ENCODE data around the gene ELK3. TPM values are rescaled to one million over a fixed set of nuclear protein-coding genes. Genes with fewer than 3 reads are reported as not detected.

ELK3 gene
- polyA plus RNA-seq, 2 of the 4 experiments (the other 2 are of a cell fraction) = 33.1 to 38.6 TPM

DNA sequence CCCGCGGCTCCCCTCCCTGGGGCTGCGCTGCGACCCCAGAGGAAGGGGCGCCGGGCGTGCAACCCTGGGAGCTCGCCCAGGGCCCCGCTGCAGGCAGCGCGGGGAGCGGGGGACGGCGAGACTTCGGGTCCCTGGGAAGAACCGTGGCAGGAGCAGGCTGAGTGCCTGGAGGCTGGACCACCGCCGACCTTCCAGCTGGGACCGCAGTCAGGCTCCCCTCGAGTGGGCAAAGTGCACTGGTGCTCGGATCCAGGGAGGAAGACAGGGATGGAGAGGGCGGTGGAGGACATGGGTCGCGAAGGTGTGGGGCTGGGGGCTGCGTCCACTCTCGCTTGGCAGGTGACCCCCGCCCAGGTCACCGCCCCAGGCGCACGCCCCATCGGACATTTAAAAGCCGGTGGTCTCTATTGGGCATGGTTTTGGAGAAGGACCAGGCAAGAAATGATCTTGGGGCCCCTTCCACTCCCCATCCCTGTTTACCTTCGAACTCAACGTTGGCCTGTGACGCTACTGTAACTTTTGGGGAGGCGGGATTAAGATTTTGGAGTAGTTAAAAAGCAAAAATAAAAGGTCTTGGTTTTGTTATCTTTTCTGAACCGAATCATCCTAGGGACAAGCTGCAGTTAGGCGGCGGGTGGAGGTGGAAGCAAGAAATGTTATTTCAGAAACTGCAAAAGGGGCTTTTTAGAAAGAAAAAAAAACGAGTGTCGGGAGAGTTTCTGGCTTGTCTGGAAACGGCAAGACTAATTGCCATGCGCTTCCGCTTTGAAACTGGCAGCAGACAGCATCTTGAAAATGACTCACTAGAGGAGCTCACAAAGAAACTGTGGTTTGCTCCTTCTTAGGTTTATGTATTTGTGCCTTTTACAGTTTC is 1.0 kb downstream of the ELK3 start:
- CTCF ChIA-PET = interaction anchor here (1.3 to 1.8 kb wide), 2 partner anchors 17 to 20 kb away, joined by 3 to 12 read pairs; no protein-coding TSS in a partner anchor
- FAIRE-seq = peak; percentile 7
- POLR2A ChIA-PET = interaction anchor here (0.5 to 1.0 kb wide), 3 partner anchors 14 to 205 kb away, joined by 3 to 7 read pairs (median 3); no protein-coding TSS in a partner anchor

GRCh38 chr12:96195845-96196451 is 1.8 kb downstream of the ELK3 start:
- Histone ChIP-seq H3K27ac (peak overlapping the region; percentile 90 to 94), H3K4me2 (peak overlapping the region; percentile 91), H3K4me1 (peaks cover 38% of the 10 kb centered on the region), H3K4me3 (peak overlapping the region; percentile 93), H3K9me3 (no peaks in the 10 kb centered on the region)
- POLR2A ChIA-PET = interaction anchor here (0.5 to 1.0 kb wide), 3 partner anchors 13 to 205 kb away, joined by 3 to 7 read pairs (median 3); no protein-coding TSS in a partner anchor
- CTCF ChIA-PET = interaction anchor here (1.8 kb wide), 1 partner anchor 20 kb away, joined by 12 read pairs; no protein-coding TSS in a partner anchor
- WGBS (ENCODE audit: missing lambda C conversion rate) = 3% methylated on average over 14 of the region's 14 CpGs
- TF ChIP-seq FOSL2 (IDR thresholded peaks at IDR 0.05) (no peak), FOSL2 (CRISPR knock-in tag; IDR thresholded peaks at IDR 0.05) (peak; percentile 2), RFX5 (IDR thresholded peaks at IDR 0.05) (no peak), POLR2AphosphoS2 (conservative IDR thresholded peaks at IDR 0.05; ENCODE audit: low read length) (0 out of 2 replicates have a peak, but pooled peaks have one; percentile 43)
- FAIRE-seq = no peak
- DNase-seq (ENCODE audit: low read depth in 1 of 2, low spot score in 1 of 2) = peak; percentile 35 to 45
- ATAC-seq = peak in 1 of 2 experiments; percentile 45; a peak in 3 of 6 replicates

More for the DNA sequence above, 1.0 kb downstream of the ELK3 start:
- Histone ChIP-seq H3K27ac (peak overlapping the region; percentile 90 to 94), H3K4me1 (peaks cover 38% of the 10 kb centered on the region), H3K4me3 (peak overlapping the region; percentile 93), H3K9me3 (no peaks in the 10 kb centered on the region), H3K4me2 (peak overlapping the region; percentile 91)
- ATAC-seq (peak; percentile 52 to 70), DNase-seq (ENCODE audit: low read depth in 1 of 2, low spot score in 1 of 2) (peak; percentile 71 to 82)
- WGBS (ENCODE audit: missing lambda C conversion rate) = 2% methylated on average over 28 of the region's 44 CpGs
- TF ChIP-seq PHF8 (IDR thresholded peaks at IDR 0.05; ENCODE audit: borderline replicate concordance, low read depth) (peak; percentile 20; the same call in 1 of the 2 replicates), FOSB (CRISPR knock-in tag; IDR thresholded peaks at IDR 0.05) (no peak), JUNB (IDR thresholded peaks at IDR 0.05) (peak; percentile 63; the same call in 1 of the 2 replicates), FOSL2 (IDR thresholded peaks at IDR 0.05) (peak; percentile 35; the same call in 1 of the 2 replicates), FOSL2 (CRISPR knock-in tag; IDR thresholded peaks at IDR 0.05) (no peak; the same call in 1 of the 2 replicates), EP300 (IDR thresholded peaks at IDR 0.05) (no peak), JUN (IDR thresholded peaks at IDR 0.05) (peak in 1 of 2 experiments; percentile 20; a peak in 2 of 5 replicates), TFCP2L1 (CRISPR knock-in tag; IDR thresholded peaks at IDR 0.05) (no peak)
- TF ChIP-seq, protein P1, sequence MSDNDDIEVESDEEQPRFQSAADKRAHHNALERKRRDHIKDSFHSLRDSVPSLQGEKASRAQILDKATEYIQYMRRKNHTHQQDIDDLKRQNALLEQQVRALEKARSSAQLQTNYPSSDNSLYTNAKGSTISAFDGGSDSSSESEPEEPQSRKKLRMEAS (IDR thresholded peaks at IDR 0.05) = peak; percentile 65; the same call in 1 of the 2 replicates

- no peak for TF ChIP-seq SMC3 (IDR thresholded peaks at IDR 0.05)
- no peak for TF ChIP-seq FOSL2 (IDR thresholded peaks at IDR 0.05)
- TF ChIP-seq FOSL2 (CRISPR knock-in tag; IDR thresholded peaks at IDR 0.05) = no peak
- TF ChIP-seq, protein P2, sequence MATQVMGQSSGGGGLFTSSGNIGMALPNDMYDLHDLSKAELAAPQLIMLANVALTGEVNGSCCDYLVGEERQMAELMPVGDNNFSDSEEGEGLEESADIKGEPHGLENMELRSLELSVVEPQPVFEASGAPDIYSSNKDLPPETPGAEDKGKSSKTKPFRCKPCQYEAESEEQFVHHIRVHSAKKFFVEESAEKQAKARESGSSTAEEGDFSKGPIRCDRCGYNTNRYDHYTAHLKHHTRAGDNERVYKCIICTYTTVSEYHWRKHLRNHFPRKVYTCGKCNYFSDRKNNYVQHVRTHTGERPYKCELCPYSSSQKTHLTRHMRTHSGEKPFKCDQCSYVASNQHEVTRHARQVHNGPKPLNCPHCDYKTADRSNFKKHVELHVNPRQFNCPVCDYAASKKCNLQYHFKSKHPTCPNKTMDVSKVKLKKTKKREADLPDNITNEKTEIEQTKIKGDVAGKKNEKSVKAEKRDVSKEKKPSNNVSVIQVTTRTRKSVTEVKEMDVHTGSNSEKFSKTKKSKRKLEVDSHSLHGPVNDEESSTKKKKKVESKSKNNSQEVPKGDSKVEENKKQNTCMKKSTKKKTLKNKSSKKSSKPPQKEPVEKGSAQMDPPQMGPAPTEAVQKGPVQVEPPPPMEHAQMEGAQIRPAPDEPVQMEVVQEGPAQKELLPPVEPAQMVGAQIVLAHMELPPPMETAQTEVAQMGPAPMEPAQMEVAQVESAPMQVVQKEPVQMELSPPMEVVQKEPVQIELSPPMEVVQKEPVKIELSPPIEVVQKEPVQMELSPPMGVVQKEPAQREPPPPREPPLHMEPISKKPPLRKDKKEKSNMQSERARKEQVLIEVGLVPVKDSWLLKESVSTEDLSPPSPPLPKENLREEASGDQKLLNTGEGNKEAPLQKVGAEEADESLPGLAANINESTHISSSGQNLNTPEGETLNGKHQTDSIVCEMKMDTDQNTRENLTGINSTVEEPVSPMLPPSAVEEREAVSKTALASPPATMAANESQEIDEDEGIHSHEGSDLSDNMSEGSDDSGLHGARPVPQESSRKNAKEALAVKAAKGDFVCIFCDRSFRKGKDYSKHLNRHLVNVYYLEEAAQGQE (IDR thresholded peaks at IDR 0.05) = no peak
- no peak for TF ChIP-seq TP53 (CRISPR knock-in tag; IDR thresholded peaks at IDR 0.05)
- no peak for TF ChIP-seq NR3C1 (IDR thresholded peaks at IDR 0.05)
- TF ChIP-seq RCOR1 (IDR thresholded peaks at IDR 0.05; ENCODE audit: low read depth, low read length) = no peak
- no peak for TF ChIP-seq RNF2 (IDR thresholded peaks at IDR 0.05; ENCODE audit: borderline replicate concordance, low read depth)
- TF ChIP-seq, protein P3, sequence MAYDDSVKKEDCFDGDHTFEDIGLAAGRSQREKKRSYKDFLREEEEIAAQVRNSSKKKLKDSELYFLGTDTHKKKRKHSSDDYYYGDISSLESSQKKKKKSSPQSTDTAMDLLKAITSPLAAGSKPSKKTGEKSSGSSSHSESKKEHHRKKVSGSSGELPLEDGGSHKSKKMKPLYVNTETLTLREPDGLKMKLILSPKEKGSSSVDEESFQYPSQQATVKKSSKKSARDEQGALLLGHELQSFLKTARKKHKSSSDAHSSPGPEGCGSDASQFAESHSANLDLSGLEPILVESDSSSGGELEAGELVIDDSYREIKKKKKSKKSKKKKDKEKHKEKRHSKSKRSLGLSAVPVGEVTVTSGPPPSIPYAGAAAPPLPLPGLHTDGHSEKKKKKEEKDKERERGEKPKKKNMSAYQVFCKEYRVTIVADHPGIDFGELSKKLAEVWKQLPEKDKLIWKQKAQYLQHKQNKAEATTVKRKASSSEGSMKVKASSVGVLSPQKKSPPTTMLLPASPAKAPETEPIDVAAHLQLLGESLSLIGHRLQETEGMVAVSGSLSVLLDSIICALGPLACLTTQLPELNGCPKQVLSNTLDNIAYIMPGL (CRISPR knock-in tag; IDR thresholded peaks at IDR 0.05; ENCODE audit: borderline replicate concordance) = no peak
- no peak for TF ChIP-seq NFE2L2 (conservative IDR thresholded peaks at IDR 0.05; ENCODE audit: low read length)
- no peak for TF ChIP-seq SREBF2 (IDR thresholded peaks at IDR 0.05)
- TF ChIP-seq ZFP36 (IDR thresholded peaks at IDR 0.05; ENCODE audit: borderline replicate concordance, partially characterized antibody) = no peak
- no peak for TF ChIP-seq HEYL (CRISPR knock-in tag; IDR thresholded peaks at IDR 0.05)
- no peak for TF ChIP-seq KDM1A (IDR thresholded peaks at IDR 0.05; ENCODE audit: low read depth)
- no peak for TF ChIP-seq MAZ (IDR thresholded peaks at IDR 0.05; ENCODE audit: borderline replicate concordance, low read depth, low read length)
- no peak for TF ChIP-seq CHD2 (IDR thresholded peaks at IDR 0.05; ENCODE audit: low read length, partially characterized antibody)
- TF ChIP-seq JUN (IDR thresholded peaks at IDR 0.05) = no peak
- peaks cover 38% of the 10 kb centered on the region for H3K4me1 ChIP-seq
- no peaks in the 10 kb centered on the region for H3K9me3 ChIP-seq
- POLR2A ChIA-PET = no interaction called here
- CTCF ChIA-PET = interaction anchor here (1.0 to 1.1 kb wide), 2 partner anchors 18 to 21 kb away, joined by 3 read pairs; no protein-coding TSS in a partner anchor
- DNase-seq (ENCODE audit: low read depth in 1 of 2, low spot score in 1 of 2) (peak in 1 of 2 experiments; percentile 29), FAIRE-seq (no peak), ATAC-seq (no peak)
- peak overlapping the region; percentile 91 for H3K4me2 ChIP-seq
- H3K27ac ChIP-seq = peak overlapping the region; percentile 90 to 94
- peak overlapping the region; percentile 93 for H3K4me3 ChIP-seq
- 31% methylated on average over 6 of the region's 6 CpGs for WGBS (ENCODE audit: missing lambda C conversion rate)
These were observed 2.6 kb downstream of the ELK3 start for GRCh38 chr12:96196781-96197180.

Data from A549 (cell line).